ENCODE results near the gene MTG1.

The MTG1 gene

GRCh38 chr10:133452453-133452852 lies 58.5 kb downstream of the MTG1 start:
- DNase-seq (ENCODE audit: low spot score): no peak

DNA sequence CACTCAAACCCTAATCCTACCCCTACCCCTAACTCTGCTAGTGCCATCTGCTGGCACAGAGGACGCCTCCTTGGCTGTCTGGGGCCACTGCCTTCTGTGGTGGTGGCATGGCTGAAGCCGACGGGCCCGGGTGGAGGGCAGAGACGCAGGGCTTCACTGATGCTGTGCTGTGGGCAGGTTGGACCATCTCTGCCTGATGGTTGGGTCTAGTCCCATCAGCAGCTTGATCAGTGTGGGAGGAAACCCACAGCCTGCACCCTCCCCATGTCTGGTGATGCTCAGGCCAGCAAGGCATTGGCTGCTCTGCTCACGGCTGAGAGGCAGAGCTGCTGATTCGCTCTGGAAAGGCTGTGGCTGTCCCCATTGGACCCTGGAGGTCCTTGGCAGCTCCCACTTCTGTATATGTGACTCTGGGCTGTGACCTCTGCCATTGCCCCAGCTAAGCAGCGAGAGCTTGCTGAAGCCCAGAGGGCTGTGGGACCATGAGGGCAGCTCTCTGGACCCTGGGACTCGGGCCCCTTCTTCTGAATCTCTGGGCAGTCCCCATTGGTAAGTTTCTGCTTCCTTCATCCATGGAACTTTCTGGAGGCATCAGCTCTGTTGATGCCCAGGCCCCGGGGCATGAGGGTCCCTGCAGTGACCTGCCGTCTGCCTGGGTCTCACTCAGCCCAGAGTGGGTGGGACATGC lies 59.7 kb downstream of the MTG1 start, which contains the start of gene SCART1:
TSS of gene SCART1 (plus strand) at position 430 of the 688 bp plus-strand sequence. CDS start at position 483, 53 bp downstream.
- no peak for DNase-seq (ENCODE audit: low spot score)

DNA sequence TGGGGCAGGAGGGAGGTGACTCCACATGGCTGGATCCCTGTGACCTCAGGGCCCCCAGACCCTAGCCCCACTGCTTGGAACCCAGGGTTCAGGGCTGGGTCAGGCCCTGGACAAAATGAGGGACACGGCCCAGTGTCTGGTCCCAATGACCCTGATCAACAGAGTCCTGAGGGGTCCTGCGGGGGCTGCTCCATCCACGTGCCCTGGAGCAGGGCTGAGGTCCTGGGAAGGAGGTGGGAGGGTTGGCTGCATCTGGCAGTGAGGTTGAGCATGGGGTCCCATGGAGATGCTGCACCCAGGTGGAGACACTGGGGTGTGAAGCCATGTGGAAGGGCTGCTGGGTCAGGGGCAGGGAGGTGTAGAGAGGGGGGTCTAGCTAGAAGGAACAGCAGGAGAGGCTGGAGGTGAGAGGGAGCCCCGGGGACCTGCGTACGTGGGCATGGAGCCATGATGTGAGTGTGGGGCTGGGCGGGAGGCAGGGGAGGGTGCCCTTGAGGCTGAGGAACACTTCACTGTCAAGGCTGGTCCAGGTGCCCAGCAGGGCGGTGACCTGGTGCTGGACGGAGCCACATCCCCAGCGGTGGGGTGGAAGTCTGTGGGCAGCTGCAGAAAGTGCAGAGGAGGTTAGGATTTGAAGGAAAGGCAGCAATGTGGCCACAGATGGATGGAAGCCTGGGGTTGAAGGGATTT lies 60.4 kb downstream of the MTG1 start:
- no peak for DNase-seq (ENCODE audit: low spot score)

- DNase-seq (ENCODE audit: low spot score): no peak
These were observed 61.2 kb downstream of the MTG1 start for GRCh38 chr10:133455196-133455595.

- no peak for DNase-seq (ENCODE audit: low spot score)
These were observed 61.7 kb downstream of the MTG1 start for GRCh38 chr10:133455611-133456031.

- no peak for DNase-seq (ENCODE audit: low spot score)
These were observed 62.3 kb downstream of the MTG1 start for GRCh38 chr10:133456041-133456951.

DNA sequence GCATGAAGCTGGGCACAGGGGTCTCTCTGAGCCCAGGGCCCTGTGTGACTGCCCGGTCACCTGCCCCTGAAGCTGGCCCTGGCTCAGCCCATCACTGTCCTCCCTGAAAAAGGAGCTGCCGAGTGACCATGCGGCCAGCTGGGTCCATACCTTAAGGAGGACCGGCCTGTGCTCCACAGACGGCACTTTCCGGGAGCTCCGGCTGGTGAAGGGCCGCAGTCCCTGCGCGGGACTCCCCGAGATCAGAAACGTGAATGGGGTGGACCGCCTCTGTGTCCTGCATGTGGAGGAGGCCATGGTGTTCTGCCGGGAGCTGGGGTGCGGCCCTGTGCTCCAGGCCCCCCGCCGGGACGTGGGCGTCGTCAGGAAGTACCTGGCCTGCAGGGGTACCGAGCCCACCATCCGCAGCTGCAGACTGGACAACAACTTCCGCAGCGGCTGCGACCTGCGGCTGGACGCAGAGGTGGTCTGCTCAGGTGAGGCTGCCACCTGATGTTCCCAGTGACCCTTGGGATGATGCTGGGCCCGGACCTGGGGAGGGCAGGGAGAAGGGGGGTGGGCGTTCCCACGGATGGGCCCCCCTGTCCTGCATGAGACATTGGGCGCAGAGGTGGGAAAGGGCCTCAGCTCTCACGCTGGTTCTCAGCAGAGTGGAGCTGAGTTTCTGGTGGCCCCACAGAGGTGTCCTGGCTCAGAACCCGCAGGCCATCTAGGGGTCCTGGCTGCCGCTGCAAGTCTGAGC lies 63.3 kb downstream of the MTG1 start:
- no peak for DNase-seq (ENCODE audit: low spot score)

DNA sequence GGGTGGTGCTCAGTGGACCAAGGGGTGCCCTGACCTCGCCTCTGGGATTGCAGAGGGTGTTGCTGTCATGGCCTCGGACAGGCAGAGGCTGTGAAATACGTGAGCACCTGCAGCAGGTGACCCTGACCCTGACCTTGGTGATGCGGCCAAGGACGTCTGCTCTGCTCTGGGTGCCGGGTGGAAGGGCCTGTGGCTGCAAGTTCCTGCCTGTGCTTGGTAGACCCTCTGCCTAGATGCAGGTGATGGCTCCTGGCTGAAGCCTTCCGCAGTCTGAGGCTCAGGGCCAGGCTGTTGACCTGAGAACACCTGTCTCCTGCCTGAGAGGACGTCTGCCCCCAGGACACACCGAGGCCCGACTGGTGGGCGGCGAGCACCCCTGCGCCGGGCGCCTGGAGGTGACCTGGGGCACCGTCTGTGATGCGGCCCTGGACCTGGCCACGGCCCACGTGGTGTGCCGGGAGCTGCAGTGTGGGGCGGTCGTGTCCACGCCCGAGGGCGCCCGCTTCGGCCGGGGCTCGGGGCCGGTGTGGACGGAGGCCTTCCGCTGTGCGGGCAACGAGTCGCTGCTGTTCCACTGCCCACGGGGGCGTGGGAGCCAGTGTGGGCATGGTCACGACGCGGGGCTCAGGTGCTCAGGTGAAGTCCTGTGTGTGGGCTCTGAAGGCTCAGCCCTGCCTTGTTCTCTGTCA lies 64.2 kb downstream of the MTG1 start:
- no peak for DNase-seq (ENCODE audit: low spot score)

GRCh38 chr10:133458710-133459453 lies 64.9 kb downstream of the MTG1 start:
- no peak for DNase-seq (ENCODE audit: low spot score)

GRCh38 chr10:133459454-133460207 lies 65.7 kb downstream of the MTG1 start:
- no peak for DNase-seq (ENCODE audit: low spot score)

- DNase-seq (ENCODE audit: low spot score): no peak
These were observed 66.3 kb downstream of the MTG1 start for GRCh38 chr10:133460208-133460769.

DNA sequence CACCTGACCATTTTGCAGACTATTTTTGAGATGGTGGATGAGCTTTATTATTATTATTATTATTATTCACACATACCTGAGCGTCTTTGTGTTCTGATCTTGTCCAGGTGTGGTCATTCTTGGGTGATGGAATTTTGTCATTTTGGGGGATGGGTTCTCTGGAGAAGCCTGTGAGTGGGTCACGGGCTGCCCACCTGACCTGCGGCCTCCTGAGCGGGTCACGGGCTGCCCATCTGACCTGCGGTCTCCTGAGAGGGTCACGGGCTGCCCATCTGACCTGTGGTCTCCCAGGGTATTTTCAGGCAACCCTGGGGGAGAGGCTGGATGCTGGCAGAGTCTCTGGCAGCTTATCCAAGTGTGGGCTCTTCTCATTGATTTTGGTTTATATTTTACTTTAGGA lies 67.1 kb downstream of the MTG1 start:
- no peak for DNase-seq (ENCODE audit: low spot score)

GRCh38 chr10:133461841-133462240 lies 67.9 kb downstream of the MTG1 start:
- DNase-seq (ENCODE audit: low spot score): no peak

- DNase-seq (ENCODE audit: low spot score): no peak
These were observed 68.8 kb downstream of the MTG1 start for GRCh38 chr10:133462512-133463305.

DNA sequence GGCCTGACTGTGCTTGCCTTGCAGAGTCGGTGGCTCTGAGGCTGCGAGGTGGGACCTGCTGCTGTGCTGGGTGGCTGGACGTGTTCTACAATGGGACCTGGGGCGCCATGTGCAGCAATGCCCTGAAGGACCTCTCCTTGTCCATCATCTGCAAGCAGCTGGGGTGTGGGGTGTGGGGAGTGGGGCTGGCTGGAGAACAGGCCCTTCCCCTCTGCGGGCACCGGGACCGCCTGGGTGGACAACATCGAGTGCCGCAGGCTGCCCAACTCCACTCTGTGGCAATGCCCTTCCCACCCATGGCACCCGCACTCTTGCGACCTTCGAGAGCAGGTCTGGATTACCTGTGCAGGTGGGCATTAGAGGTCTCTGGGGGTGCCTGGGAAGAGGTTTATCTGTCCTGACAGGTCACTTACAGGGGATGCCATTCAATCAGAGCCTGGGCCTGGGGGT lies 70.7 kb downstream of the MTG1 start:
- DNase-seq (ENCODE audit: low spot score): no peak

GRCh38 chr10:133465191-133465949 lies 71.4 kb downstream of the MTG1 start:
- no peak for DNase-seq (ENCODE audit: low spot score)

DNA sequence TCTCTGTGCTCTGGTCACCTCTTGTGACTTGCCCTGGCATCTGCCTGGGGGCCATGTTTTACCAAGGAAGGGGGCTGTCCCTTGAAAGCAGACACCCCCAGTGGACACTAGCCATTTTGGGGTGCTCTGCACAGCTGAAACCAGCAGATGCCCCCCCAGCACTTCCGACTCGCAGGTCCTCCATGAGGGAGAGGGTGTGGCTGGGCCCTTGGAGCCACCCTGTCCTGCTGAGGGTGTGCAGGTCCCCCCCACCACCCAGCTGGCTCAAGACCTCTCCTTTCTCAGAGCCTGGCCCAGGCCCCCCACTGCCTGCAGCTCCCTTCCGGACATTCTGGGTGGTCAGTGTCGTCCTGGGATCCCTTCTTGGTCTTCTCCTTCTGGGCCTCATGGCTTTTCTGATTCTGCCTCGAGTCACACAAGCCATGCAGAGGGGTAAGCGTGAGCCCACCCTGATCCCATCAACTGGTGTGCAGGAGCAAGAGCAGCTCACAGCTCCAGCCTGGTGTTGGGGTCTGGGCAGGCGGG lies 72.1 kb downstream of the MTG1 start:
- no peak for DNase-seq (ENCODE audit: low spot score)
